Effector memory CD8-positive, alpha-beta T cell (primary cell): ENCODE results near the gene RGL3.
"Not testable (repeated sequence)": the region's sequence is repeated elsewhere in the genome, so short reads cannot be mapped to it uniquely, and the experiment has no call there.

Source experiments
- ATAC-seq: fragments of 150-1000 bp; cut with Tn5 transposase; replicated peaks from 2 replicates; pipeline ENCODE4 v1.10.0; 2021; ENCODE audit warnings: mild to moderate bottlenecking, moderate library complexity
- DNase-seq, 3 experiments: peaks; one replicate each; pipeline ENCODE4 v3.0.0; 2021
- H3K27ac Mint-ChIP-seq, 2 donors: one replicate each; pipeline ENCODE4 v1.8.0; 2022; ENCODE audit warnings: mild to moderate bottlenecking in 2 of 2, mixed read lengths in 2 of 2, moderate library complexity in 2 of 2
- H3K27me3 Mint-ChIP-seq, 2 donors: one replicate each; pipeline ENCODE4 v1.8.0; 2022; ENCODE audit warnings: mixed read lengths in 2 of 2
- H3K36me3 Mint-ChIP-seq: one replicate; pipeline ENCODE4 v1.8.0; 2022; ENCODE audit warnings: mild to moderate bottlenecking, moderate library complexity, mixed read lengths; ENCODE audit not compliant: insufficient read depth
- H3K4me1 Mint-ChIP-seq, 2 donors: one replicate each; pipeline ENCODE4 v1.8.0; 2022; ENCODE audit warnings: low read depth in 2 of 2, mixed read lengths in 2 of 2
- H3K4me3 Mint-ChIP-seq, 2 donors: one replicate each; pipeline ENCODE4 v1.8.0; 2022; ENCODE audit warnings: mild to moderate bottlenecking in 2 of 2, mixed read lengths in 2 of 2, moderate library complexity in 2 of 2
- H3K9me3 Mint-ChIP-seq, 2 donors: one replicate each; pipeline ENCODE4 v1.8.0; 2022; ENCODE audit warnings: mixed read lengths in 2 of 2

RGL3 gene

DNA sequence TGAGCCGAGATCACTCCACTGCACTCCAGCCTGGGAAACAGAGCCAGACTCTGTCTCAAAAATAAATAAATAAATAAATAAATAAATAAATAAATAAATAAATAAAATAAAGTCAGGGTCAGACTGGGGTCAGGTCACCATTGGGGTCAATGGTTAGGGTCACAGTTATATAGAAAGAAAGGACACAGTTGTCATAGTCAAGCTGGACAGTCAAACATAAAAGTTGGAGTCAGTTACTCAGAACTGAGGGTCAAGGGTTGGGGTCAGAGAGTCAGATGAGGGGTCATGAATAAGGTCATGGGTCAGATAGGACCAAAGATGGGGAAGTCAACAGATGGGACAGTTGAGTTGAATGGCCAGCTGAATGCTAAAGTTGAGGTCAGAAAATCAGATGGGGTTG is 18.3 kb downstream of the RGL3 start:
- Mint-ChIP-seq H3K27ac (no peak overlapping the region), H3K4me3 (no peak overlapping the region), H3K36me3 (no peaks in the 10 kb centered on the region), H3K27me3 (peaks cover 6 to 11% of the 10 kb centered on the region in 2 donors), H3K9me3 (no peaks in the 10 kb centered on the region), H3K4me1 (no peaks in the 10 kb centered on the region)
- no peak for ATAC-seq
- no peak for DNase-seq

DNA sequence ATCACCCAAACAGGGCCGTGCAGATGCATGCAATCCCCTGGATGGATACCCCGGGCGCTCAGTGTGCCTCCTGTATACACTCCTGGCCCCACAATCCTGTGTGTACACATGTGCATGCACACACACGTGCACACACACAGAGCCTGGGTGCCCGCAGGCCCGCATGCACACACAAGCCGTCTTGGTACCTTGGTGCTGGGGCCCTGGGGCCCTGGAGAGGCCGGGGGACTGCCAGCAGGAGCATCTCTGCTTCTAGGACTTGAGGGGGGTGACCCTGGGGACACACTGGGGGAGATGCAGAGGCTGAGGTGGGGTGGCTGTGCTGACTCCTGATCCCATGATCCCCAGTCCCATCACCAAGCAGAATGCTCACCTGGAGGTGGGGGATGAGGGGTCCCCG is 19.4 kb downstream of the RGL3 start:
- H3K4me1 Mint-ChIP-seq = peaks cover 0 to 3% of the 10 kb centered on the region in 2 donors
- peaks cover 16 to 22% of the 10 kb centered on the region in 2 donors for H3K27me3 Mint-ChIP-seq
- H3K27ac Mint-ChIP-seq = no peak overlapping the region
- no peak overlapping the region for H3K4me3 Mint-ChIP-seq
- no peaks in the 10 kb centered on the region for H3K9me3 Mint-ChIP-seq
- DNase-seq (no peak), ATAC-seq (no peak)
- H3K36me3 Mint-ChIP-seq = no peaks in the 10 kb centered on the region

DNA sequence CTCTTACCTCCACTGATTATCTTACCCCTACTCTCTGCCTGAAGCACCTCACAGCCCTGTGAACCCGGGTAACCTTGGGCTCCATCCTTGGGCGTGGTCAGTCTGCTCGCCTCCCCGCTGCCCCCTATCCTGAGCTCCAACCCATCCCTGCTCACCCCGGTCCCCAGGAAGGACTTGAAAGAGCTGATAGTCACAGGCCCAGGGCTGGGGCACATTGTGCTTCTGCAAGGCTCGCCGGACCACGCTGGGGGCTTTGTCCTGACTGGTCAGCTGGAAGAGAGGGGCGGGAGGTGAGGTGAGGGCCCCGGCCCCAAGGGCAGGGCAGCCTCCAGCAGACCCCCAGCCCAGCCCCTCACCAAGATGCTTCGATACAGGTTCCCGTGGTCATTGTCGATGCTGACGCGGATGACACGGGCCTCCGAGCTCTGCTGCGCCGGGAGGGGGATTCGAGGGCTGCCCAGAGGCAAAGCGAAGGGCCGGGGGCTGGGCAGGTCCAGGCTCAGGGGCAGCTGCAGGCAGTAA is 22.0 kb downstream of the RGL3 start:
- H3K9me3 Mint-ChIP-seq = no peaks in the 10 kb centered on the region
- no peaks in the 10 kb centered on the region for H3K36me3 Mint-ChIP-seq
- no peak overlapping the region for H3K4me3 Mint-ChIP-seq
- H3K27ac Mint-ChIP-seq = no peak overlapping the region
- H3K27me3 Mint-ChIP-seq = peaks cover 20 to 36% of the 10 kb centered on the region in 2 donors
- ATAC-seq (no peak), DNase-seq (no peak)
- peaks cover 0 to 3% of the 10 kb centered on the region in 2 donors for H3K4me1 Mint-ChIP-seq

DNA sequence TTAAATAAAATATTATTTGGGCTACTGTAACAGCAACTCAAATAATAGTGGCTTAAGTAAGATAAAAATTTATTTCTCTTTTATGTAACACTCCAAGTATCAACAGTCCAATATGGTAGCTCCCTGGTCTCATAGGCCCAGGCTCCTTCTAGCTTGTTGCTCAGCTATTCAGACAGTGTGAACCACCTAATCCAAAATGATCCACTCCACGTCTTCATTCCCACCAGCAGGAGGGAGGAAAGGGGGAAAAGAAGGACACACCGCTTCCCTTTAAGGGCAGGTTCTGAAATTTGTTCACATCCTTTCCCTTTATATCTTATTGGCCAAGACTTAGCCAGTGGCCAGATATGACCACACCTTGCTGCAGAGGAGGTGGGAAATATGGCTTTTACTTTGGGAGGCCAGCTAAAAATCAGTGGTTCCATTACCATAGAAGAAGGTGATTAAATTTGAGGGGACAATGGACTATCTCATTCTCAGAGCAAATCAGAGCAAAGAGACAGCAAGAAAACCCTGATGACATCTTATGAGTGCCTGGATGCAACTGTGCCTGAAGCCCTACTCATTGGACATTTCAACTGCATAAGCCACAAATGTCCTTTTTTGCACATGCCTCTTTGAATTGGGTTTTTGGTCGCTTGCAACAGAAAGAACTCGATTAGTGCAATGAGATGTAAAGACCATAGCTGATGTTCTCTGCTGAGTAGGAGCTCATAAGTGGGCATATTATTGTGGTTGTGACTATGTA is 28.0 kb downstream of the RGL3 start:
- ATAC-seq (no peak), DNase-seq (no peak)
- H3K4me3 Mint-ChIP-seq = no peak overlapping the region
- no peaks in the 10 kb centered on the region for H3K36me3 Mint-ChIP-seq
- no peaks in the 10 kb centered on the region for H3K9me3 Mint-ChIP-seq
- peaks cover 14 to 26% of the 10 kb centered on the region in 2 donors for H3K27me3 Mint-ChIP-seq
- H3K4me1 Mint-ChIP-seq = peaks cover 0 to 5% of the 10 kb centered on the region in 2 donors
- no peak overlapping the region for H3K27ac Mint-ChIP-seq

DNA sequence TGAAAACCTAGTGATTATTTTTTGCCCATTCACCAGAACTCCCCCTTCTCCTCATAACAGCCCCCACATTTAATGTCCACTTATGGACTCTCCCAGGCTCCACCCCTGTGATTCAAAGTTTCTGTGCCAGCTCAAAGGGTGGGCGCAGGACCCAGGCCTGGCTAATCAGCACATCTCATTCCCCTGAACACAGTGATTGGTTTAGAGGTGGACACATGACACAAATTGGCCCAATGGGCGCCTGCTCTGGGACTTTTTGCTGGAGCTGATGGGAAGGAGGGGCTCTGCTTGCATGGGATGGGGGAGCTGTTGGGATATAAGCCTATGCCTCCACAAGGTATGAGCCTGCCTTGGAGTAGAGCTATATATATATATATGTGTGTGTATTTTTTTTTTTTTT is 28.8 kb downstream of the RGL3 start:
- Mint-ChIP-seq H3K4me1 (peaks cover 0 to 5% of the 10 kb centered on the region in 2 donors), H3K36me3 (no peaks in the 10 kb centered on the region), H3K9me3 (no peaks in the 10 kb centered on the region), H3K4me3 (no peak overlapping the region), H3K27ac (no peak overlapping the region), H3K27me3 (peaks cover 11 to 21% of the 10 kb centered on the region in 2 donors)
- ATAC-seq (no peak), DNase-seq (no peak)

DNA sequence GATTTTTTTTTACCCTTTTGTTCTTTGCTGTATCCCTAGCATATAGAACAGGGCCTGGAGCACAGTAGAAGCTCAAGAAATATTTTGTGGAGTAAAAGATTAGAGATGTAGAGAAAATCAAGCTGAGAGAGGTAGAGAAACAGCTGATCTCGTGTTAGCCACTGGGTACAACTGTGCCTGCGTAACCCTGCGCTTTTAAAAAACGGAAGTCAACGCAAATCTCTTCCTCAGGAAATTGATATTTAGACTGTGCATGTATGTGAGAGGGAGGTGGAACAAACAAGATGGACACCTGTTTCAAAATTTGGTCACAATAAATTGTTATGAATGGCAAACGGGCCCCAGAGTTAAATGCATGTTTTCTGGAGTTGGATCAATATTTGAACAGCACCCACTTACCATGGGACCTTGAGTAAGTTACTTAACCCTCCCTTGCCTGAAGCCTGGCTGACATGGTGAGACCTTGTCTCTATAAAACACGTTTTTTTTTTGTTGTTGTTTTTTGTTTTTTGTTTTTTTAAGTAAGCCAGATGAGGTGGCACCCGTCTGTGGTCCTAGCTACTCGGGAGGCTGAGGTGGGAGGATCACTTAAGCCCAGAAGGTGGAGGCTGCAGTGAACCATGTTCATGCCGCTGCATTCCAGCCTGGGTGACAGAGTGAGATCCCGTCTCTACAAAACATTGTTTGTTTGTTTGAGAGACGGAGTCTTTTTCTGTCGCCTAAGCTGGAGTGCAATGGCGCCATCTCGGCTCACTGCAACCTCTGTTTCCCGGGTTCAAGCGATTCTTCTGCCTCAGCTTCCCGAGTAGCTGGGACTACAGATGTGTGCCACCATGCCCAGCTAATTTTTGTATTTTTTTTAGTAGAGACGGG is 31.7 kb downstream of the RGL3 start:
- H3K9me3 Mint-ChIP-seq = no peaks in the 10 kb centered on the region
- peaks cover 7 to 22% of the 10 kb centered on the region in 2 donors for H3K27me3 Mint-ChIP-seq
- ATAC-seq (no peak), DNase-seq (no peak)
- H3K4me1 Mint-ChIP-seq = peaks cover 5 to 7% of the 10 kb centered on the region in 2 donors
- H3K36me3 Mint-ChIP-seq = peaks cover 4% of the 10 kb centered on the region
- H3K27ac Mint-ChIP-seq = no peak overlapping the region
- H3K4me3 Mint-ChIP-seq = no peak overlapping the region

DNA sequence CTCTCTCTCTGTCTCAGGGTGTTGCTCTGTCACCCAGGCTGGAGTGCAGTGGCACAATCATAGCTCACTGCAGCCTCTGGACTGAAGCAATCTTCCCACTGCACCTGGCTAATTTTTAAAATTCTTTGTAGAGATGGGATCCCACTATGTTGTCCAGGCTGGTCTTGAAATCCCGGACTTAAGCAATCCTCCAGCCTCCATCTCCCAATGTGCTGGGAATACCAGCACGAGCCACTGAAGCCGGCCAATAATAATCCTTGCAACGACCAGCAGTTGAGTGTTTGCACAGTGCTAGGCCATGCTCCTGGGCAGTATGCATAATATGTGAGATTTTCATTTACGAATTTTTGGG is 34.4 kb downstream of the RGL3 start:
- H3K27ac Mint-ChIP-seq = no peak overlapping the region
- no peak for DNase-seq
- peaks cover 16% of the 10 kb centered on the region for H3K36me3 Mint-ChIP-seq
- H3K27me3 Mint-ChIP-seq = peaks cover 7 to 32% of the 10 kb centered on the region in 2 donors
- no peaks in the 10 kb centered on the region for H3K9me3 Mint-ChIP-seq
- H3K4me1 Mint-ChIP-seq = peaks cover 19 to 26% of the 10 kb centered on the region in 2 donors
- no peak for ATAC-seq
- H3K4me3 Mint-ChIP-seq = peak overlapping the region in 1 of 2 donors; percentile 30

DNA sequence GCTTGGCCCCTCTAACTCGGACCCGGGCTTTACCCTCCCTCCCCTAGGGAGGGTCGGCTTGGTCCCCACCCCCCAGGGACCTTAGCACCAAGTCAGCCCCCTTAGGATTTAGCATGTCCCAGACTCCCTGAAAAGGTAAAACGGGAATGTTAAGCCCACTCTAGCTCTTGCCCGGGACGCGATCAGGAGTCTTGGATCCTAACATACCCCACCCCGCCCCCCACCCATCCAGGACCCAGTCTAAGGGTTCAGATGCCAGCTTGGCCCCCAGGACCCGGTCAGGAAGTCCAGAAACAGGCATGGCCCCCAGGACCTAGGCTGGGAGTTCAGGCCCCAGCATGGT is 35.4 kb downstream of the RGL3 start:
- Mint-ChIP-seq H3K27ac (no peak overlapping the region), H3K27me3 (peaks cover 7 to 32% of the 10 kb centered on the region in 2 donors), H3K4me3 (peak overlapping the region; percentile 68 to 87), H3K4me1 (peaks cover 19 to 26% of the 10 kb centered on the region in 2 donors), H3K9me3 (no peaks in the 10 kb centered on the region), H3K36me3 (peaks cover 16% of the 10 kb centered on the region)
- DNase-seq = no peak
- ATAC-seq = no peak

DNA sequence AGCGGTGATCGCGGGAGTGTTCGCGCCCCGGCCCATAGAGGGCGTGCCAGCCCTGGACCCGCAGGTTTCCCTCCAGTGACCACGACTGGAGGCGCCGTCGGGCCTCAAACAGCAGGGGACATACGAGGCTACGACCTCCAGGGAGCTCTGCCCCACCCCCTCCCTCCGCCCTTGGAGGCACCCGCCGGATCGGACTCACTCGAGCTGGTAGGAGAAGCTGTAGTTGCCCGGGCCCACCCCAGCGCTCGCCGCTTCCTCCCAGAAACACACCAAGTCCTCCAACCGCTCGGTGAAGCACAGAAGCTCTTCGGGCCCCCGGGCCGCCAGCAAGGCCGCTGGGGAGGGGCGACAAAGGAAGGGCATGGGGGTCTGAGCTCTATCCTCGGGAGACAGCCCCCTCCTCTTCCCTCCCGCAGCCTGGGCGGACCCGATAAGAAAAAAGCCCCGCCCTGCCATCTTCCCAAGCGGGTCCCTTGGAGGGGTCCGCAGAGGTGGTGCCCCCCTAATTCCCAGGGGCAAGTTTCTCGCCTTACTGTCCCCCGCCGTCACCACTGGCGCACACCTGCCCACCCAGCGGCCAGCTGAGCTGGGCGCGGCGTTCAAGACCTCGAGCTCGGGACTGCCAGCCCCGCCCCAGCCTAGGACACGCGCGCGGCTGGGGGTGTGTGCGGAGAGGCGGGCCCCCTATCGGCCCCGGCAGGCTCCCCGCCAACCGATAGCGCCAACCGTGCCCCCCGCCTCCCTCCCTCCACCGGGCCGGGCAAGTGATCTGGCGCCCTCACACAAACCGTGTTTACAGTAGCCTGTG is 36.0 kb downstream of the RGL3 start:
- Mint-ChIP-seq H3K27ac (peak overlapping the region; percentile 60 to 77), H3K27me3 (peaks cover 7 to 32% of the 10 kb centered on the region in 2 donors), H3K36me3 (peaks cover 16% of the 10 kb centered on the region), H3K4me3 (peak overlapping the region; percentile 68 to 87), H3K4me1 (peaks cover 19 to 26% of the 10 kb centered on the region in 2 donors), H3K9me3 (no peaks in the 10 kb centered on the region)
- no peak for ATAC-seq
- DNase-seq = peak; percentile 26 to 40 (median 33)

DNA sequence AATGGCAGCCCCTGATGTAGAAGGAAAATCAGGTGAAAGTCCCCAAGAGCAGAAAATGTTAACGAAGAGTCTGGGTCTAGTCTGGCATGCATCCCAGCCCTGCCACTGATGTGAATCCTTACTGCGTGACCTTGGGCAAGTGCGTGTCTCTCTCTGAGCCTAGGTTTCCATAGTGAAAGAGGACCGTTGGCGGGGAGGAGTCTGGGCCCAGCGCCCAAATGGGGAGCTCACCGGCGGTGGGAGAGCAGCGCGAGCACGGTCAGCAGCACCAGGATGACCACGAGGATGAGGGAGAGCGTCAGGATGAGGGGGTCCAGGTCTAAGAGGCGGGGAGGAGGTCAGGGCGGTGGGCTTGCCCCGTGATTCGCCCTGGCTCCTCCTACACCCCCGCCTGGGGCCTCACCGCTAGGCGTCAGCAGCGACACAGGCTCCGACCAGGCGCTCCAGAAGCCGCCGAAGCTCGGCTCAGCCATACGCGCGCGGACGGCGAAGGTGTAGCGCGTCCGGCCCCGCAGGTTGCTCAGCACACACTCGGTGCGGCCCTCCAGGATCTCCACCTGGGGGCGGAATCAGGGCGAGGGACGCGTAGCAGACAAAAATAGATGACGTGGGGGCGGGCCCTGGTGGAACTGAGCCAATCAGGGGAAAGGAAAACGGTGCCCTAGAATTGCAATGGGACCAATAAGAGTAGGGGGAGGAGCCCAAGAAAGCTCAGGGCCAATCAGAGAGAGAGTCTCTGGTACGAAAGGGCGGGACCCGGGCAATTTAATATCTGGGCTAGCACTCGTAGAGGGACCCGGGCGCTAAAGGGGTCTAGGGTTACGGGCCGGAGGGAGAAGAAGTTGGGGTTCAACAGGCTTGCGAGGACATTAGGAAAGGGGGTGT is 38.2 kb downstream of the RGL3 start:
- Mint-ChIP-seq H3K4me1 (peaks cover 25 to 35% of the 10 kb centered on the region in 2 donors), H3K27ac (peak overlapping the region; percentile 90 to 93), H3K27me3 (peaks cover 7 to 32% of the 10 kb centered on the region in 2 donors), H3K36me3 (peaks cover 16% of the 10 kb centered on the region), H3K4me3 (peak overlapping the region; percentile 84 to 87), H3K9me3 (no peaks in the 10 kb centered on the region)
- DNase-seq = peak; percentile 97 to 98 (median 97)
- ATAC-seq = peak; percentile 81

DNA sequence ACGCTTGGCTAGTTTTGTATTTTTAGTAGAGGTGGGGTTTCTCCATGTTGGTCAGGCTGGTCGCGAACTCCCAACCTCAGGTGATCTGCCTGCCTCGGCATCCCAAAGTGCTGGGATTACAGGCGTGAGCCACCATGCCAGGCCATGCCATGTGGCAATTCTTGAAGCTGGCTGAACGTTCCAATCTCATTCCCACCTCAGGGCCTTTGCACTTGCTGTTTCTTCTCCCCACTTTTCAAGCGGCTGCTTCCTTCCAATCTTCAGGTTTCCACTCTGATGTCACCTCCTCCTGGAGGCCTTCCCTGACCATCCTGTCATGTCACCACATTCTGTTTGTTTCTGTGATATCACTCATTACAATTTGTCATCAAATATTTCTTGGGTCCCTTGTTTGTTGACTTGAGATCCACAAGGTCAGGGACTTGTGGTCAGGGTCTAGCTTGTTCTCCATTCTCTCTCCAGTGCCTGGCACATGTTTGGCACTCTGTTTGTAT is 39.2 kb downstream of the RGL3 start:
- H3K27ac Mint-ChIP-seq = peak overlapping the region; percentile 90 to 93
- DNase-seq (no peak), ATAC-seq (no peak)
- no peaks in the 10 kb centered on the region for H3K9me3 Mint-ChIP-seq
- H3K4me3 Mint-ChIP-seq = peak overlapping the region; percentile 84 to 87
- H3K27me3 Mint-ChIP-seq = peaks cover 7 to 31% of the 10 kb centered on the region in 2 donors
- H3K4me1 Mint-ChIP-seq = peaks cover 31 to 40% of the 10 kb centered on the region in 2 donors
- H3K36me3 Mint-ChIP-seq = peaks cover 16% of the 10 kb centered on the region

DNA sequence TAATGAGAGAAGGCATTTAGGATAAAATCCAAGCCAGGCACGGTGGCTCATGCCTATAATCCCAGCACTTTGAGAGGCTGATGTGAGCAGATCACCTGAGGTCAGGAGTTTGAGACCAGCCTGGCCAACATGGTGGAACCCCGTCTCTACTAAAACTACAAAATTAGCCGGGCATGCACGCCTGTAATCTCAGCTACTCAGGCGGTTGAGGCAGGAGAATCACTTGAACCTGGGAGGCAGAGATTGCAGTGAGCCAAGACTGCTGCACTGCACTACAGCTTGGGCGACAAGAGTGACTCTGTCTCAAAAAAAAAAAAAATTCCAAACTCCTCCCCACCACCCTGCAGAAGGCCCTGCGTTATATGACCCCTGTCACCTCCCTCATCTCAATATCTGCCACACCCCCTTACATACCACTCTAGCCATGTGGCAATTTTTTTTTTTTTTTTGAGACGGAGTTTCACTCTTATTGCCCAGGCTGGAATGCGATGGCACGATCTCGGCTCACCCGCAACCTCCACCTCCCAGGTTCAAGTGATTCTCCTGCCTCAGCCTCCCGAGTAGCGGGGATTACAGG is 39.8 kb downstream of the RGL3 start:
- Mint-ChIP-seq H3K36me3 (peaks cover 16% of the 10 kb centered on the region), H3K4me1 (peaks cover 31 to 40% of the 10 kb centered on the region in 2 donors), H3K27ac (peak overlapping the region in 1 of 2 donors; percentile 90), H3K27me3 (peaks cover 7 to 25% of the 10 kb centered on the region in 2 donors)
- not testable (repeated sequence) for DNase-seq, H3K4me3 Mint-ChIP-seq, ATAC-seq, H3K9me3 Mint-ChIP-seq
